Activated CD4-positive, CD25-positive, alpha-beta regulatory T cell (primary cell): ENCODE results near the gene EPHB1.

Experiments
- DNase-seq, 4 experiments: peaks; one replicate each; lab custom pipeline; 2025; lab: John Stamatoyannopoulos, UW

EPHB1 gene

DNA sequence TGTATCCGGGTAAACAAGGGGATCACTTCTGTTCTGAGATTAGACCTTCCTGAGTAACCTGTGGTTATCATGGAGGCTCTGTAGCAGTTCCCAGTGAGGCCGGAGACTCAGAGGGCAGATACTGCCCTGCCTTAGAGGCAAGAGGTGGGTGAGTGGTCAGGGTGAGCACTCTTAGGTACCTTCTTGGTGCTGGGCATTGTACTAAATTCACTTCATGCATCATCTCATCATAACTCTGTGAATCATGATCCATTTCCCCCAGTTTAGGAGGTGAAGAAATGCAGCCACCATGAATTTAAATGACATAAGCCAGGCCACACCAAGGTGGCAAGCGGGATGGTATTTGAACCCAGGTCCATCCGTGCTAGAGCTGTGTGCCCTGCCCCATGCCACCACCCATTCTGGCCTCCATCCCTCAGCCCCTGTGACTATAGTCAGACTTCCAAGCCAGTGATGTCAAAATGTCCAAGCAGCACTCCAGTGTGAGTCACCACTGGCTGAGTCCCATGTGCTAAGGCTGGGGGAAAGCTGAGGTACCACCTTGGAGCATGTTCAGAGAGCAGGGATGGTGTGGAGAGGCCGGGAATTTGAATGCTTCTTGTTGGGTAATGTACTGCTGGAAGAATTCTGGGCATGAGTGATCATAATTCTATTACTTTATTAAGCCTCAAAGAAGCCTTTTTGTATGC, 88.8 kb downstream of the EPHB1 start:
- no peak for DNase-seq

DNA sequence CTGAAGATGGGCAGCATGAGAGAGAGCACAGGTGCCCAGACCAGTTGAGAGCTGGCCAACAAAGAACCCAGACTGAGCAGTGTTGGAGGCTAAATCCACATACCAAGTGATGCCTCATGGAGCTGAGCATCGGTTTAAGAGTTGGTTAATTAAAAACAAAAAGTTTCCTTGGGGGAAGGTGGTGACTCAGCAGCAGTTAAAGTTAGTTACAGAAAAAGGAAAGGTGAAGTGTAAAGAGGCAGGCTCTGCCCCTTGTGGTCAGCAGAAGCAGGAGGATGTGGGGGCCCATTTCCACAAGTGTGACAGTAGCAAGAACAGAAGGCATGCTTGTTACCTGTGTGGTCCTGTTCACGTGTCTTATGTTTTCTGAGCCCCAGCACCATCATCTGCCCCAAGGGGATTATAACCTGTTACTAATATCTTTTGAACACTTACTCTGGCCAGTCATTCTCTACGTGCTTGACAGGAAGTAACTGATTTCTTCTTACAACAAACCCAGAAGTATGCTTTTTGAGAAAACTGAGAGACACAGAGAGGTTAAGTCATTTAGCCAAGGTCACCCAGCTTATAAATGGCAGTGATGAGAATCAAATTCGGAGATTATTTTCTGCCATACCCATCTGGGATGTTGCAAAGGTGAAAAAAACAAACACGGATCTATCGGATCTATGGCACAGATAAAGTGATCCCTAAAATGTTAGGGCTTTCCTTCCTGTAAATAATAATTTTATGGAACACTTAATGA, 91.0 kb downstream of the EPHB1 start:
- no peak for DNase-seq

DNA sequence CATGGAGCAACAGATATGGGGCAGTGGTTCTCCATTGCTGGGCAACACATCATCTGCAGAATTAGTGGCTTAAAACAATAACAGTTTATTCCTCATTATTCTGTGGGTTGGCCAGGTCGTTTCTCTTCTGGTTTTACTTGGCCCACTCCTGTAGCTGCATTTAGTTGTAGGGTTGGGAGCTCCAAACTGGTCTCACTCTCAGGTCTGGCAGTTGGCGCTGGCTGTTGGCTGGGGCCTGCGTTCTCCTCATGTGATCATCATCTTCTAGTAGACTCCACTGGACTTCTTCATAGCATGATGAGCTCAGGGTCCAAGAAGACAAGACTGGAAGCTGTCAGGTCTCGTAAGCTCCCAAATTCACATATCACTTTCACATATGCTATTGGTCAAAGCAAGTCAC, 91.9 kb downstream of the EPHB1 start:
- no peak for DNase-seq

DNA sequence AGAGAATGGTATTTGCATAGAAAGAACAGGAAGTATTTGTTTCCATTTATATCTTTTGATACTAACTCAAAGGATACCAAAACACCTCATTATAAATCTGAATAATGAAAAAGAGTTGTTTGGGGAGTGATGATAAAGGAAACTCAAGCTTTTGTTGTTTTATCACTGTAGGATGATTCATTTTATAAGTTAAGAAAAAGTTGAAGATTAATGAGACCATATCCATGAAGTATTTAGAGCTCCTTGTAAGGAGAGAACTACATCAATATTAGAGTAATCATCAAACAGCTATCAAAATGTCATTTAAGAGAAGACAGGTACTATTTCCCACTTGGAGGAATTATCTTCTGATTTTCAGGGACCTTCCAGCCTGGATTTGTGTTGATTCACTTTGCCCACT, 92.5 kb downstream of the EPHB1 start:
- DNase-seq, result no peak

DNA sequence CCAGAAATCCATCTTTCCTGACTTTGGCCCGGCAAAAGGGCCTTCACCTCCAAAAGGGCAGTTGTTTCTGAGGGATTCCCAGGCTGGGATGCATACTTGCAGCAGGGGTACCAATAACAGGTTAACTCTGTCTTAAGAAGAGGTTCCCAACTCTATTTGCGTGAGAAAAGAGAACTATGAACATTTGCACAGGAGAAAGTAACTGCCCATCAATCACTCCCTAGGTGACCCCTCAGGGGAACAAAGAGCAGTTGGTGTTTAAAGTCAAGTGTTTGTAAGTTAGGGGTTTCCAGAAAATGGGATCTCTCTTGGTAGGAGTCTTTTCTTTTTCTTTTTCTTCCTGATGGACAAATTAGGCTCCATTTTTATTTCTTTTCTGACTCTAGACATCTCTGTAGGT, 97.3 kb downstream of the EPHB1 start:
- DNase-seq, result no peak

GRCh38 chr3:134892761-134893160, 97.7 kb downstream of the EPHB1 start:
- DNase-seq, result no peak

DNA sequence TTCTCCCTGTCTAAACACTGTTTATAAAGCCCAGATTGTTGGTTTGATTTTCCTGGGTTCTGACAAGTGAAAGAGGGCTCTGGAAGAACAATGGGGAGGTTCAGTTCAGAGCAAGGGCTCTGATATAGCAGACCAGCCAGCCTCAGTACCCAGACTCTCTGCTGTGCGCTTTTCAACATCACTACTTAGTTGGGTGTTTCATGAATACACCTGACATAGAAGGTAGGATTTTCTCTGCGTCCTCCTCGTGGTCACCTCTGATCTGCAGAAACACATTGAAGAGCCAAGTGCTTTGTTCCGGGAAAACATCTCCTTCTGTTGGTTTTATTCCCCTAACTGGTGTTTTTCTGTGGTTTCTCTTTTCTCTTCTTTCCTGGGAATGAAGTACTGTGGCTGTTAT, 99.5 kb downstream of the EPHB1 start:
- DNase-seq, result no peak

- DNase-seq, result no peak
Observed at GRCh38 chr3:134895181-134895580, 100.1 kb downstream of the EPHB1 start.

- no peak for DNase-seq
Observed at GRCh38 chr3:134896141-134896540, 101.1 kb downstream of the EPHB1 start.

GRCh38 chr3:134896696-134897095, 101.6 kb downstream of the EPHB1 start:
- DNase-seq, result no peak

DNA sequence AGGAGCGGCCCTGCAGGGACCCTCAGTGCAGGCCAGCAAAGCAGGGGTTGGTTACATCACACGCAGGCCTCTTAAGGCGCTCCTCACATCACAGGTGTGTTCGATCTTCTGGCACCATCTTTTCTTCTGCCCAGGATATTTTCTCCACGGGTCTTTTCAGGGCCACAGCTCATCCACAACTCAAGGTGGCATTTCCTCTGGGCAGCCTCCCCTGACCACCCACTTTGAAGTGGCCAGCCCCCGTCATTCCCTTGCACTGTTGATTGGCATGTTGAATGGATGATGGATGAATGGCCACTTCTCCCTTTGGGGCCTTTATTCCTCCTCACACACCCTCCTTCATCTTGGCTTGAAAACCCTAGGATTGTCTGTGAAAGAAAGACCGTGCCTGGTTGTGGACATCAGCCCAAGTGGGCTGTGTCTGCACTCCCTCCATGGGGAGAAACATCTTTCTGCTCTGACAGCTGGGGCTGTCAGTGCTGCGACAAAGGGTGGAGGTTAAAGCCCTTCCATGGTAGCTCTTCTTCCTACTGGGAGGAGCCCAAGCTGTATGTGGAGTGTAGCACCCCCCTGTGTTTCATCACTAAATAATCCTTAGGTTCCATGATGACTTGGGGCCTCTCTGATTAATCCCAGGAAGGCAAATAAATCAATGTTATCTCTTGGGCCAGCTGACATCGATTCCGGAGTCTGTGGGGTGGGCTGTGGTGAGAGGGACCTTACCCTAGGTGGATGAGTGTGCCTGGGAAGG, 102.5 kb downstream of the EPHB1 start:
- no peak for DNase-seq

DNA sequence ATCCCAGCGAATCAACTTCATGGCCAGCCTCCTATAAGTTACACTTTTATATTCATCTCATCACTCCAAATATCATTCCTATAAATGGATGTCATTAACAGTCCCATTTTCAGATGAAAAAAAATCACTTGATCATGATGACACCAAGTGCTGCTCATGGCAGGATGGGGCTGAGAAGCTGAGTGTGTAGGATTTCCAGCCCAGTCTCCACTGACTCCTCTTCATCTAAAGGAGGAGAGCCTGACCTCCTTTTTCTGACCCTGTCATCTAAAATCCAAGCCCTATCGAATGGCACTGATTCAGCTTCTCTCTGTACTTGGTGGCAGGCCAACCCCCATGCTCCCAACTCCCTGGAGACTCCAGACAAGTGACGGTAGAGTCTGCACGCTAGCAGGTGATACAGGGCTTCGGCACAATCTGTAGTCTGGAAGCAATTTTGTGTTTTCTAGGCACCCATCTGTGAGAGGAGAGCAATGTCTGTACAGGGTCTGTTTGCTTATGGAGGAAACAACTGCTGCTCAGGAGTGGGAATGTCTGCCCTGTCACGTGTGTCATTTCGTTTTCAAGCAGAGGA, 103.2 kb downstream of the EPHB1 start:
- DNase-seq, result no peak

DNA sequence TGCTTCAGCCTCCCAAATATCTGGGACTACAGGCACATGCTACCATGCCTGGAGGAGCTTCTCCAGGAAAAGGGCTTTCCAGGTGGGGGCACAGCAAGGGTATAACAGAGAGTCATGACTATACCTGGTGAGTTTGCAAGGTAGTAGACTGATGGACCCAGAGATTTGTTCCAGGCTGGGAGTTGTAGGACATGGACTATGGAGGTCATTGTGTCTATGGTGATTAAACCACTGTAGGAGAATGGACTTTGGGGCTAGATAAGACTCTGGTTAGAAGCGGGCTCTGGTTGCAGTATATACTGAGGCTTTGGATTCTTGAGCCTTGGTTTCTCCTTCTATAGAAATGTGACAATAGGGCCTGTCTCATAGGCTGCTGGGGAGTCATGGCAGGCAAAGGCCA, 104.7 kb downstream of the EPHB1 start:
- no peak for DNase-seq

DNA sequence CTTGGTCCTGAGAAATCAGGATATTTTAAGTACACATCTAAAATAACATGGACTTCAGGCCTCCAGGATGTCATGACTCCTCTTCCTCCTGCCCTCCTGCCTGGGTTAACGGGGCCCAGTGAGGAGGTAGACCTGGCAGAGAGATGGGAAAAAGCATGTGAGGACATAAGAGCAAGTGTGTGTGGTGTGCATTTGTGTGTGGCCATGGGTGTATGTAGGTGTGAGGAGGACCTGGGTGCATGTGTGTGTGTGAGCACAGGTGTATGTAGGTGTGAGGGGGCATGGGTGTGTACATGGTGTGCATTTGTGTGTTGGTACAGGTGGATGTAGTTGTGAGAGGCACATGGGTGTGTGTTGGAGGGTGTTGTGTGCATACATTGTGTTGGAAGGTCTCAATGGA, 105.4 kb downstream of the EPHB1 start:
- DNase-seq, result no peak

GRCh38 chr3:134901461-134901860, 106.4 kb downstream of the EPHB1 start:
- DNase-seq, result no peak

DNA sequence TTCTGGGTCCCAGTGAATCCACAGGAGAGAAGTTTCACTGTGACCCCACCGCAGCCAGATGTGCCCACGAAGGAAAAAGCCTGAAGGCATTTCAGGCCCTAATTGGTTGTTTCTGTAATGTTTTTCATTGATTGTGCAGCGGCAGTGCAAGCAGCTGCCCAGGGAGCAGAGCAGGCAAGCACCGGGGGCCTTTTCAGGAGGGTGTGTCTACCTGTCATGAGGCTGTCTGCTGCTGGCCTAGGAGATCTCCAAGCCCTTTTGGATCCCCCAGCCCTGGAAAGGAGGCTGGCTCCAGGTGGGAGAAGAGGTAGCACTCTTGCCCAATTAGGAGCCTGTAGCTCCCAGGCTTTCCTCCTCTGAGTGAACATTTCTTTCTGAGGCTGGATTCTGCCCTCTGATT, 108.8 kb downstream of the EPHB1 start:
- no peak for DNase-seq

DNA sequence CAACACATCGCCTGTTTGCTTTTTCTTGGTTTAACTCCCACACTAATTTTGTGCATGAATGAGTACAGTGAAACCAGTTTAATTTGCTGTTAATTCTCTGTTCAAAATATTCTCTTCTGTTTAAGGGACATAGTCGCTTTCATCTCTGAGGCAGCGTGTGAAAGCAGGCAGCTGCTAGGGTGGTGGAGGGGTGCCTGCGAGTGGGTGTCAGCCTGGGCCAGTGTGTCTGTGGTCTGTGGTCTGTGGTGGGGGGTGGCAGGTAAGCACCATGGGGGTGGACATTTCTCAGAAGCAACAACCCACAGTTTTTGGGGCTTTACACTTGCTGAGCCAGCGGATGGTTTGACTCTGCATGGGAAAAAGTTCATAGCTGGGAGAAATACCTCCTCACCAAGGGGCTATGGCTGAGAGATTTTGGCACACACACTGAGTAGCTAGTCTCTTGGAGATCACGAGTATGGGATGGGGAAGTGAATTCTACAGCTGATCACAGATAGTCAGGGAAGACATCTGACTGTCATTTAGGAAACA, 109.2 kb downstream of the EPHB1 start:
- DNase-seq, result no peak

DNA sequence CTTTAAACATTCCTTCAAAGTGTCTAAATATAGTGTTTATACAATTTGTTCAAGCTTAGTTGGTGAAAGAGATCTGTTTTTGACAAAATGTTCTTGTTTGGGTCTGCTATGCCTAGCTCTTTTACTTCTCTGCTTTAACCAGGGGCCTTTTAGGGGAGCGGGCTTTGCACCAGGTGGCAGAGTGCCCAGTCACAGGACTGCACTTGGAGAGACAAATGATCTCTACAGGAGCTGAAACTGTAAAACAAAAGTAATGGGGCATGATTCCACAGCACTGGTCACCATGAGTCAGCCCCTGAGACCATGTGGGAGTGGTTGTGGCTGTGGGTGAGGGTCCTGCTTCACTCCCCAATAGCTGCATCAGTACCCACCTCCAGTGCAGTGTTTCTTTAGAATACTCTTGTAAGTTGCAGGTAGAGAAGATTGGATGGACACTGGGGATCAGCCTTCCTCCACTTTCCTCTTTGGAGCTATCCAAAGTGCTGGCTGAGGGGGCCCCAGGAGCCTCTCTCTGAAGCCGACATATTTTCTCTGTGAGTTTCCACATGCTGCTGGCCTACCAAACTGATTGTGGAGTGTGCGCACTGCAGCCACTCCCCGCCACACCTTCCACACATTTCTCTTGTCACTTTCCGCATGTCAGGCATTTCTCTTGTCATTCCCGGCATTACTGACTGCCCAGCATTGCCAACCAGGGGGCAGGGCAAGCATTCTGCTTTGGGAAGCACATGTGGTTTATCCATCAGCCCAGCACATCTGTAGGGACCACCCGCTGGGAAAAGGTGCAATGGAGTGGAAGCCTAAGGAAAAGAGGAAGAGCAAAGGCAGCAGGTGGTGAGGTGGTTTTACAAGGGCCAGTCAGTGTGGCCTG, 110.0 kb downstream of the EPHB1 start:
- DNase-seq, result no peak

DNA sequence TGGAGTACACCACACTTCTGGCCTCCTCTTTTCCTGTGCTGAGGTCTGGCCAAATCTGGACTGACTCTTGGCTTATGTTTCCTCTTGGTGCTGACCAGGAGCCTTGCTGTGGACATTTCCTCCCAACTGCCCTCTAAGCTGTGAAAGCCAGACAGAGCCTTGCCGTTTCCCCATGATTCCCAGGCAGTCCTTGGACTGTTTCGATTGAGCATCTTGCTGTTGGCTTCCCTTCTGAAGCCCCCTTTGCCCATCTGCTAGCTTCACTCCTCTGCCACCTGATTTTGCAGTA, 110.5 kb downstream of the EPHB1 start:
- no peak for DNase-seq

DNA sequence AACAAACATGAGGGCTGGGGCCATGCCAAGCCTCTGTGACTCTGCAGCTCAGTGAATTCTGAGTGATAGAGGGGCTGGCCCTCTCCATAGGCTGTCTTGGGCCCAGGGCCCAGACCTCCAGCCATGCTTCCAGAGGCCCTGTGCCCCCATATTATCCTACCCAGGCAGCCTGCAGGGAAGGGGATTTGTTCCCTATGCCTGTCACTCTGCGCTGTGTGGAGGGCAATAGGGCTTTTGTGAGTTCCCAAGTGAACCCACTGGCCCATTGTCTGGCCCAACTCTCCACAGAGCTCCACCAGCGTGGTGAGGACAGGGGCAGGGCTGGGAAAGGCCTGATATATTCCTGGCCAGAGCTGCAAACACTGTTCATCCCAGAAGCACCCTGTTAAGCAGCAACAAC, 113.2 kb downstream of the EPHB1 start:
- no peak for DNase-seq

DNA sequence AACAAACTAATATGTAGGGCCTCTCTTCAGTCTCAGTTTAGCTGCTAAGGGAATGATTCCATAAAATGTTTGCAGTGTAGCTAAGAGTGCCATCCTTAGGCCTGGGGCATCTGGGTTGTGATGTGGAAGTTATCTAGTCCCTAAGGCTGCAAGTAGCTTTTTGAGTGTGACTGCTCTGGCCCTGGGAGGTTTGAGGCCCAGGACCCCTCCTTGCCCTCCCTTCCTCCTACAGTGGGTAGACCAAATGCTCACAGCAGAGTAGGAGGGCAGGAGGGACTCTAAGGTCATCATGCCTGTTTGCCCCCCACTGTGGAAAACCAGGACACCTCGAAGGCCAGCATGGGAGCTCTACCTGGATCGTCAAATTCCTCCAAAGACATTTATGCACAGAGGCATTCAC, 115.0 kb downstream of the EPHB1 start:
- DNase-seq, result no peak
